Trophoblast cell (in vitro differentiated cells and primary cell): ENCODE data around the gene SYT1.

ENCODE experiments used
- DNase-seq, 2 donors: peaks; one replicate each; pipeline ENCODE4 v3.0.0-alpha.2; 2016
- H2AFZ ChIP-seq: 2 replicates; pipeline ENCODE4 v1.6.1; 2013; ENCODE audit warnings: low read length, moderate library complexity, mild to moderate bottlenecking; ENCODE audit not compliant: insufficient read depth, poor library complexity
- H2AK5ac ChIP-seq: 2 replicates; pipeline ENCODE4 v1.6.1; 2013; ENCODE audit warnings: mild to moderate bottlenecking, low read length
- H2BK120ac ChIP-seq: 2 replicates; pipeline ENCODE4 v1.6.1; 2013; ENCODE audit warnings: low read length, mild to moderate bottlenecking, moderate library complexity; ENCODE audit not compliant: insufficient read depth, poor library complexity
- H2BK12ac ChIP-seq: 2 replicates; pipeline ENCODE4 v1.6.1; 2013; ENCODE audit warnings: mild to moderate bottlenecking, low read length, moderate library complexity
- H2BK5ac ChIP-seq: 2 replicates; pipeline ENCODE4 v1.6.1; 2013; ENCODE audit warnings: low read length, low read depth, moderate library complexity, mild to moderate bottlenecking; ENCODE audit not compliant: poor library complexity
- H3K14ac ChIP-seq: 2 replicates; pipeline ENCODE4 v1.6.1; 2013; ENCODE audit warnings: mild to moderate bottlenecking, low read length
- H3K18ac ChIP-seq: 2 replicates; pipeline ENCODE4 v1.6.1; 2013; ENCODE audit warnings: mild to moderate bottlenecking, low read length
- H3K23ac ChIP-seq: 2 replicates; pipeline ENCODE4 v1.6.1; 2013; ENCODE audit warnings: low read length
- H3K27ac ChIP-seq: 2 replicates; pipeline ENCODE4 v1.5.1; 2013; ENCODE audit warnings: low read depth, mild to moderate bottlenecking, inconsistent platforms, low read length, moderate library complexity
- H3K27me3 ChIP-seq: 2 replicates; pipeline ENCODE4 v1.6.1; 2013; ENCODE audit warnings: inconsistent platforms, mild to moderate bottlenecking, low read length, moderate library complexity; ENCODE audit not compliant: insufficient read depth
- H3K36me3 ChIP-seq, 2 experiments: 1 replicate in 1 of 2; 2 replicates in 1 of 2; pipeline ENCODE4 v1.6.1; 2013; ENCODE audit warnings: low read length in 2 of 2, mild to moderate bottlenecking in 2 of 2, moderate library complexity in 1 of 2; ENCODE audit not compliant: insufficient read depth in 2 of 2, control insufficient read depth in 1 of 2
- H3K4ac ChIP-seq: 2 replicates; pipeline ENCODE4 v1.6.1; 2013; ENCODE audit warnings: low read depth, mild to moderate bottlenecking, low read length, moderate library complexity
- H3K4me1 ChIP-seq, 2 experiments: 1 replicate in 1 of 2; 2 replicates in 1 of 2; pipeline ENCODE4 v1.6.1; 2013; ENCODE audit warnings: low read length in 2 of 2, mild to moderate bottlenecking in 2 of 2, moderate library complexity in 1 of 2; ENCODE audit not compliant: insufficient read depth in 2 of 2, control insufficient read depth in 1 of 2
- H3K4me2 ChIP-seq: 2 replicates; pipeline ENCODE4 v1.6.1; 2013; ENCODE audit warnings: inconsistent platforms, mild to moderate bottlenecking, low read length, moderate library complexity
- H3K4me3 ChIP-seq: 2 replicates; pipeline ENCODE4 v1.5.1; 2013; ENCODE audit warnings: mild to moderate bottlenecking, low read depth, low read length, inconsistent platforms
- H3K79me1 ChIP-seq: one replicate; pipeline ENCODE4 v1.6.1; 2013; ENCODE audit warnings: low read length
- H3K79me2 ChIP-seq: 2 replicates; pipeline ENCODE4 v1.6.1; 2013; ENCODE audit warnings: low read length, mild to moderate bottlenecking; ENCODE audit not compliant: control insufficient read depth, insufficient read depth, poor library complexity
- H3K9ac ChIP-seq: 2 replicates; pipeline ENCODE4 v1.6.1; 2013; ENCODE audit warnings: mild to moderate bottlenecking, low read length
- H3K9me3 ChIP-seq: 2 replicates; pipeline ENCODE4 v1.6.1; 2013; ENCODE audit warnings: low read depth, mild to moderate bottlenecking, control low read depth, inconsistent platforms, low read length; ENCODE audit not compliant: insufficient read depth
- H4K12ac ChIP-seq: 2 replicates; pipeline ENCODE4 v1.6.1; 2013; ENCODE audit warnings: low read depth, mild to moderate bottlenecking, low read length, moderate library complexity
- H4K8ac ChIP-seq: 2 replicates; pipeline ENCODE4 v1.6.1; 2013; ENCODE audit warnings: low read depth, mild to moderate bottlenecking, low read length, moderate library complexity
- H4K91ac ChIP-seq: one replicate; pipeline ENCODE4 v1.6.1; 2013; ENCODE audit warnings: low read depth, mild to moderate bottlenecking, low read length, moderate library complexity
- WGBS: extraction: QIAGEN DNeasy Blood & Tissue Kit; methylation state at CpG from one replicate; pipeline ENCODE4 v1.1.7; 2013; ENCODE audit warnings: missing lambda C conversion rate; ENCODE audit not compliant: insufficient read length, insufficient coverage; ENCODE audit errors: extremely low coverage; 5-methylcytosine and 5-hydroxymethylcytosine counted together

Gene SYT1

GRCh38 chr12:79217306-79217705 lies 352.7 kb downstream of the SYT1 start:
- no peaks in the 10 kb centered on the region for H3K9me3 ChIP-seq
- H3K79me1 ChIP-seq, result no peaks in the 10 kb centered on the region
- H2BK120ac ChIP-seq, result no peak overlapping the region
- no peak overlapping the region for H2BK5ac ChIP-seq
- no peak overlapping the region for H4K12ac ChIP-seq
- no peak overlapping the region for H3K27ac ChIP-seq
- H3K4me1 ChIP-seq, result no peaks in the 10 kb centered on the region
- no peaks in the 10 kb centered on the region for H3K27me3 ChIP-seq
- no peak for DNase-seq
- no peak overlapping the region for H3K18ac ChIP-seq
- H3K36me3 ChIP-seq, result no peaks in the 10 kb centered on the region
- H2BK12ac ChIP-seq, result no peak overlapping the region
- no peak overlapping the region for H3K23ac ChIP-seq
- H2AK5ac ChIP-seq, result no peak overlapping the region
- H3K9ac ChIP-seq, result no peak overlapping the region
- no peak overlapping the region for H3K4me3 ChIP-seq
- H4K8ac ChIP-seq, result no peak overlapping the region
- no peak overlapping the region for H2AFZ ChIP-seq
- H4K91ac ChIP-seq, result no peak overlapping the region
- H3K79me2 ChIP-seq, result no peaks in the 10 kb centered on the region
- no peak overlapping the region for H3K14ac ChIP-seq
- H3K4ac ChIP-seq, result no peak overlapping the region
- no CpG with 5 or more reads among the region's 6 CpGs for WGBS
- no peak overlapping the region for H3K4me2 ChIP-seq

- Histone ChIP-seq H3K4me3 (no peak overlapping the region), H2AFZ (no peak overlapping the region), H3K79me1 (no peaks in the 10 kb centered on the region), H4K12ac (no peak overlapping the region), H3K79me2 (no peaks in the 10 kb centered on the region), H2BK120ac (no peak overlapping the region), H3K23ac (no peak overlapping the region), H3K4me1 (no peaks in the 10 kb centered on the region), H3K4ac (no peak overlapping the region), H3K27ac (no peak overlapping the region), H4K8ac (no peak overlapping the region), H3K36me3 (no peaks in the 10 kb centered on the region), H2BK5ac (no peak overlapping the region), H3K14ac (no peak overlapping the region), H2BK12ac (no peak overlapping the region), H3K18ac (no peak overlapping the region), H2AK5ac (no peak overlapping the region), H3K9ac (no peak overlapping the region), H3K27me3 (no peaks in the 10 kb centered on the region), H3K9me3 (peaks cover 5% of the 10 kb centered on the region), H4K91ac (no peak overlapping the region), H3K4me2 (no peak overlapping the region)
- WGBS, result no CpG with 5 or more reads among the region's 1 CpG
- no peak for DNase-seq
These were observed 358.6 kb downstream of the SYT1 start for GRCh38 chr12:79223210-79223609.

- Histone ChIP-seq H3K4me1 (no peaks in the 10 kb centered on the region), H3K9me3 (peaks cover 5% of the 10 kb centered on the region), H4K8ac (no peak overlapping the region), H2AFZ (no peak overlapping the region), H3K4me2 (no peak overlapping the region), H2BK12ac (no peak overlapping the region), H3K23ac (no peak overlapping the region), H3K18ac (no peak overlapping the region), H3K4ac (no peak overlapping the region), H4K91ac (no peak overlapping the region), H4K12ac (no peak overlapping the region), H2BK120ac (no peak overlapping the region), H3K27ac (no peak overlapping the region), H3K9ac (no peak overlapping the region), H3K36me3 (no peaks in the 10 kb centered on the region), H3K4me3 (no peak overlapping the region), H3K27me3 (no peaks in the 10 kb centered on the region), H3K14ac (no peak overlapping the region), H3K79me2 (no peaks in the 10 kb centered on the region), H3K79me1 (no peaks in the 10 kb centered on the region), H2AK5ac (no peak overlapping the region), H2BK5ac (no peak overlapping the region)
- DNase-seq, result no peak
- whole genome bisulfite sequencing, result no CpG with 5 or more reads among the region's 2 CpGs
These were observed 359.2 kb downstream of the SYT1 start for GRCh38 chr12:79223761-79224160.

- Histone ChIP-seq H3K4me1 (no peaks in the 10 kb centered on the region), H3K14ac (no peak overlapping the region), H3K79me1 (no peaks in the 10 kb centered on the region), H2BK120ac (no peak overlapping the region), H2AK5ac (no peak overlapping the region), H2AFZ (no peak overlapping the region), H3K79me2 (no peaks in the 10 kb centered on the region), H3K9me3 (peaks cover 5% of the 10 kb centered on the region), H3K4ac (no peak overlapping the region), H3K23ac (no peak overlapping the region), H3K18ac (no peak overlapping the region), H2BK12ac (no peak overlapping the region), H3K36me3 (no peaks in the 10 kb centered on the region), H3K27ac (no peak overlapping the region), H3K9ac (no peak overlapping the region), H3K27me3 (no peaks in the 10 kb centered on the region), H4K91ac (no peak overlapping the region), H4K8ac (no peak overlapping the region), H3K4me2 (no peak overlapping the region), H3K4me3 (no peak overlapping the region), H4K12ac (no peak overlapping the region), H2BK5ac (no peak overlapping the region)
- WGBS, result no CpG with 5 or more reads among the region's 1 CpG
- no peak for DNase-seq
These were observed 362.5 kb downstream of the SYT1 start for GRCh38 chr12:79227091-79227490.
